Activated CD4-positive, CD25-positive, alpha-beta regulatory T cell treated with anti-CD3 and anti-CD28 coated beads, Interleukin-2, amount 50 U/mL, for 72 hours (primary cell): ENCODE measurements around the gene TRABD2B.

Experiments used
- DNase-seq: peaks from one replicate; pipeline ENCODE4 v3.0.0; 2021

Gene TRABD2B

DNA sequence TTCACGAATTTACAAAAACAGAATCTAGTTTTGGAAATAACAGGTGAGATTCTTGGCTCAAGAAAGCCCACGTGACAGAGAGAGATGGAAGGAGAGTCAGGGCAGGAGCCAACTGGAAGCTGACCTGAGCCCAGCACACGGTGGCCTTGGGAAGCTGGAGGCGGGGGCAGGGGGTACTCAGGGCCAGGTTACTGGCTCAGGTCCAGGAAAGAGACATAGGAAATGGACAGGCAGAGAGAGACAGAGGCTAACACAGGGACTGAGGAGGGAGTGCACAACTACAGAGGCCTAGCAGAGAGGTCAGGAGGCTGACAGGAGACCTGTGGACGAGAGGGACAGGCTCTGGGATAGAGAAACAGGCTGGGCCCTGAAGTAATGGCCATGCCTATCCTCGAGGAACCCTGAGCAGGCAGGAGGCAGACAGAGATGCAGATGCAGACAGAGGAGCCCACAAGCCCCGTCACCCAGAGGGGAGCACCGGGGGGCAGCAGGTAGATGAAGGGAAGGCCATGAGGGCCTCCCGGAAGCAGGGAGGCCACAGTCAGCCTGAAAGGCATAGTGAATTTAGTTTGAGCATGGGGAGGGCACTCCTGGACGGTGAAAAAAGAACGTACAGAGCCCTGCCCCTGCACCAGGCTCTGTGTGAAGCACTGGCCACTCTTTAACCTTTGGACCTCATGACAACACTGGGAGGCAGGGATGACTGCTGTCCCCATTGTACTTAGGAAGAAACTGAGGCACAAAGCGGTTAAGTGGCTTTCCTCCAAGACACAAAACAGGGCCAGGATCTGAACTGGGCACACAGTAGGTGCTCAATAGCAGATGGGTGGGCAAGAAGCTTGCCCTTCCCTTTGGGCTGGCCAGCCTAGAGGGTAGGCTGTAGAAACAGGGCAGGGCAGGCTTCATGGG, 230.1 kb downstream of the TRABD2B start:
- DNase-seq: no peak

DNA sequence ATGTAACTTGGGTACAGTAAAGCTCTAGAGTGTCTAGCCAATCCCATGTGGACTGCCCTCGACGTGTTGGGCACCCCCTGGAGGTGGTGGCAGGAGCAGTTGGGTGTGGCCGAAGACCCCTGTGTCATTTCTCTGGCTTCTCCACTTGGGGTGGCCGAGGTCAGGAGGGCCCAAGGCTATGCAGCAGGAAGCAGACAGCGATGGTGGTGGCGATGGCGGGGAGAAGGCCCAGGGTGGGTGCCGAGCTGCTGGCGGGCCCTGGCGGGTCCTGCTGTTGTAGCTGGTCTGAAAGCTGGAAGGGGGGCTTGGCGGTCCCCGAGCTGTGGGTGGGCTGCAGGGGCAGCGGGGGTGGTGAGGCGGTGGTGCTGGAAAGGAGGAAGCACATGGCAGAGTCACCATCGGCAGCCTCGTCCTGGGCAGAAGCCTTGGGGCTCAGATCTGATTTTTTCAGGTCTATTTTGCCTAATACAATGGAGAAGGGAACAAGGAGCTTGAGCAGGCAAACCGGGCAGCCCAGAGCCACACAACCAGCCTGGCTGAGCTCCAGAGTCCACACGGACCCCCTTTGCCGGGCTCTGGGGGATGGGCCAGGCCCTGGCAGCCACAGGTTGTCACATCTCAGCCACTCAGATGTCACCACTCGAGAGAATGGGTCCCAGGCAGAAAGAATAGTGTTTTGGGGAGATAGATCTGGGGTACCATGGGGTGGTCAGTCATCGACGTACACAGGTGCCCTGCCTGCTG, 231.3 kb downstream of the TRABD2B start:
- DNase-seq: no peak

DNA sequence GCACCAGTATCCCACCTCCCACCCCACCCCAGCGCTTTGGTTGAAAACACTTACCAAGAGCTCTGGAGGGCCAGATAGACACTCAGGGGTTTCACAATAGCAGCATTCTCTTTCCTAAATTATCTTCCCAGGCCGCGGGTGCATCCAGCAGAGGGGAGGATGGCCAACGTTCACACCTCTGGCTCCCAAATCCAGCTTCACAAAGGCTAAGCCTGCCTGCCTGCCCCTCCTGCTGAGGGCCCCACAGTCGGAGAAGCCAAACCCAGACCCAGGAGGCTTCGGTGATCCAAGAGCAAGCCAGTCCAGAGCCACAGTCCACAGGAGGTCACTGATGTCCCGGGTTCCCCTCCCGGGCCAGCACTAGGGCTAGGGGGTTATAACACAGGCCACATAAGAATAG, 231.9 kb downstream of the TRABD2B start:
- DNase-seq: no peak

DNA sequence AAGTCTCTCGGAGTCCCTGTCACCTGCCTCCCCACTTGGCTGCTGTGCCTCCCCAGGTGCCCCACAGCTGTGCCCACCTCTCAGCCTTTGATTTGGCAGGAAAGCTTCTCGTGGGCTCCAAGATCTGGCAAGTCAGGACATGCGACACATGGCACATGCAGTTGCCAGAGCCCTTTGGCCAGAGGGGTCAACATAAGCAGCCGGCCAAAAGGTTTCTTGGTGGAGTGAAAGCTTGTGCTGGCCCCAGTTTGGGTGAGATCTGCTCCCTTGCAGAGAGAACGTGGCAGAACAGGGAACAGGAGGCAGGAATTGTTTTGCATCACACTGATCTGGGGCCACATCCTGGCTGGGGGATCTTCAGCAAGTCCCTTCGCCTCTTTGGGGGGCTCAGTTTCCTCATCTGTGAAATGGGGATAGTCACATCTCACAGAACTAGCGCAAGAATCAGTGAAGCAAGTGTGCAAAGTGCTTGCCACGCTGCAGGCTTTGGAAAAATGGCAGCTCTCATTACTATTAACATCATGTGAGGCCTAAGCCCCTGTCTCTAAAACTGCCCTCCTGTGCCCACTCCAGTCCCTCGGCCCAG, 232.6 kb downstream of the TRABD2B start:
- no peak for DNase-seq

DNA sequence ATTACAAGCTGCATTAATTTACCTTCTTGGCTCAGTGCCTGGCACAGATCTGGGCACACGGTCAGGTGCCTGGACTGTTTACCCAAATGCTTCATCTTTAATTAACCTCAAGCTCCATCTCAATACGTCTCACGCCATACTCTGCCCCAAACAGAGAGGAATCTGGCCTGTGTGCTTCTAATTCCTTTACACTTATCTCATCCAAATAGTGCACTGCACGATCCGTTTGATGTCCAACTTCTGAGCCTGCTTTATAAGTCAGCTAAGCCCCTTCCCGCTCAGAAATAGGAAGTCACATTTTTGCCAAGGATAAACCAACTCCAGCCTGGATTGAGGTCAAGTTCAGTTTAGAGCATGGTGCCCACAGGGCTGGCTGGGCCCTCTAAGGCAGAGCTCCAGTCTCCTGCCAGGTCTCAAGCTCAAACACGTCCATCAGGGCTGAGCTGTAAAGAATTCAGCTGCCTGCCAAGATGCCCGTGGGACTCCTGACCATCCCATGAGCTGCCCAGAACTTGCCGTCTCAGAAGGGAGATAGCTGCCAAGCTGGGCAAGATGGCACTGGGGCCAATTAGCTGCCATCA, 233.5 kb downstream of the TRABD2B start:
- DNase-seq: no peak

DNA sequence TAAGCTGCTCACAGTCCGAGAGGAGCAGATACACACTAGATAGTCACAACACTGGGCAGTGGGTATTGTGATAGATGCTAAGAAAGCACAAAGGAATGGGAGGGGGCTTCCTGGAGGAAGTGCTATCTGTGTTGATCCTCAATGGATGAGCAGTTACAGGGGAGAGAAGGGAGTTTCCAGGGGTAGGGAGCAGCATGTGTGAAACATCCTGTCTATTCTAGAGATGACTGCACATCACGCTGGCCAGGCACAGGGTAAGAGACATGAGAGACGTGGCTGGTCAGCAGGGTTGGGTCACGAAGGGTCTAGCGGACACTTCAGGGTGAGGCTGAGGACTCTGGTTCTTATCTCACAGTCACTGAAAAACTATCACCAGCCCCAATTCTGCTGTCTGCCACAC, 235.2 kb downstream of the TRABD2B start:
- no peak for DNase-seq

DNA sequence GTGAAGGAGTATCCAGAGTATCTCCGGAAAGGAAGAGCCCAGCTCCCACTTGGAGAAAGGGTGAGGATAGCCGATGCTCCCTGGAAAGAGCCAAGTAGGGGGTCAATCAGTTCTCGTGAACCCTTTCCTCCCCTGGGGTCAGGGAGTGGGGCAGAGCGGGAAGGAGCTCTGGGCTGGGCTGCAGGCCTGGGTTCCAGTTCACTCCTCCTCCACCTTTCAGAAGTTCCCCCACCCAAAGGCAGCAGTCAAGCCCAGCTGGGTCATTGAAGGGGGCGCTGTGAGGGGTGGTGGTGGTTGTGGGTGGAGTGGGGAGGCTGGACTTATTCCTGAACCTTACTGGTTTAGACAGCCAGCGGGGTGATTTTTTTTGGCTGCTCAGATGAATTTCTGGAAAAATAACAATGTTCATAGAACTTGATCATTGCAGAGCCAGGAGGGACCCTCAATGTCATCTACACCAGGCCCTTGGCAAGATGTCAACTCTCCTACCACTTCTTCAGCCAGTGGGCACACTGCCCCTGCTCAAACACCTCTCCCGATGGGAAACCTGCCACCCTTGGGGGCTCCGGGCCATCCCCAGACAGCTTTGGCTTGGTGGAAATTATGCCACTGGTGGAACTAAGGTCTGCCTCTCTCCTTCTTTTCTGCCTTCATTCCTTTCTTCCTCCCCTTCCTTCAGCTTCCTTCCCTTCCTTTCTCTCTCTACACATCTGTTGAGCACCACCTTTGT, 235.8 kb downstream of the TRABD2B start:
- DNase-seq: no peak

DNA sequence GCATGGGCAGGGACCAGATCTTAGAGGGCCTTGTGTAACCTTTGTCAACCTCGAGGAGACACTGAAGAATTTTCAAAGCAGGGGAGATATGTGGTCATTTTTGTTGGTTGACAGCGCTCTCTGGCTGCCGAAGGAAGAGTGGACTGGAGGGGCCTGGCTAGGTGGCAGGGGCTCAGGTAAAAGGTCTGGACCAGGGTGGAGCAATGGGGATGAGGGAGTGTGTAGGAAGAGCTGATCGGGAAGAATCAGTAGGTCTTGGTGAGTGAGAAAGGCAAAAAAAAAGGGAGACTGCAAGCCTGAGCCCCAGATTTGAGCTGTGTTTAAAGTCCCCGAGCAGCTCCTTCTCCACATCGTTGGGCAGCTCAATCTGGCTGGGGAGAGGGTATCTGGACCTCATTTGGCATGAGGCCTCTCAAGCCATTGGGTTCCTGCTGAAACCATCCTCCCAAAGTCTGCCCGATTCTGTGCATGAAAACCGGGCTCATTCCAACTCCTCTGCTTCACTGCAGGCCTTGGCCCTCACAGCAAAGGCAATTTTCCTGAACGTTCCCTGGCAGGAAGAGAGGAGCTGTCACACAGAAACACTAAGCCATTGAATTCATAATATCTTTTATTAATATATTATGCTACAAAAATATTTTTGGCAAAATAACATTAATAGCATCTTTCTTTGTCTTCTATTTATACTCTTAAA, 237.1 kb downstream of the TRABD2B start:
- no peak for DNase-seq

DNA sequence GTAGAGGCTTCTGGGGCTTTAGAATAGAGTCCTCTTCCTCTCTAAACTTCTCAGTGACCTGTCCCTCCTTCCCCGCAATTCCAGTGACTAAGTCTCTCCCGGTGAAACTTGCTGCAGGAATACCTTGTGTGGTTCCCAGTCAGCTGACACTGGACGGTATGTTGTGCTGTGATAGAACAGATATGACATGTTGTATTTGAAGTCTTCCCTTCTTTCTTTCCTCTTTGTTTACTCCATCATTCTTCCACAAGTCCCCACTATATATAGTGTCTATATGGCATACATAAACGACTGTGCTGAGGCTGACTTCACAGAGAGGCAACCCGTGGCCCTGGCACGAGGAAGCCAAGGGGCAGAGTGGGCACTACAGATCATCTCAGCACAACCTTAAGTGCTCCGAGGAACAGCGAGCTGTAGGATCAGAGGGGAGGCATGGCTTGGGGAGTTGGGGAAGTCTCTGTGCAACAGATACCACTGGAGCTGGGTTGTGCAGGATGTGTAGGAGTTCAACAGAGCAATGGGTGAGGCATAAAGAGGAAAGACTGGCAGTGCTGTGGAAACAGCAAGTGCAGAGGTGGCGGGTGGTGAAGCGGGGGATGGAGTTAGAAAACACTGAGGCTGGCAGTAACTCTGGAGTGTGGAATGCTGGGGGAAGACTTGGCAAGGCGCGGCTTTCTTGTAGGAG, 237.8 kb downstream of the TRABD2B start:
- DNase-seq: no peak

DNA sequence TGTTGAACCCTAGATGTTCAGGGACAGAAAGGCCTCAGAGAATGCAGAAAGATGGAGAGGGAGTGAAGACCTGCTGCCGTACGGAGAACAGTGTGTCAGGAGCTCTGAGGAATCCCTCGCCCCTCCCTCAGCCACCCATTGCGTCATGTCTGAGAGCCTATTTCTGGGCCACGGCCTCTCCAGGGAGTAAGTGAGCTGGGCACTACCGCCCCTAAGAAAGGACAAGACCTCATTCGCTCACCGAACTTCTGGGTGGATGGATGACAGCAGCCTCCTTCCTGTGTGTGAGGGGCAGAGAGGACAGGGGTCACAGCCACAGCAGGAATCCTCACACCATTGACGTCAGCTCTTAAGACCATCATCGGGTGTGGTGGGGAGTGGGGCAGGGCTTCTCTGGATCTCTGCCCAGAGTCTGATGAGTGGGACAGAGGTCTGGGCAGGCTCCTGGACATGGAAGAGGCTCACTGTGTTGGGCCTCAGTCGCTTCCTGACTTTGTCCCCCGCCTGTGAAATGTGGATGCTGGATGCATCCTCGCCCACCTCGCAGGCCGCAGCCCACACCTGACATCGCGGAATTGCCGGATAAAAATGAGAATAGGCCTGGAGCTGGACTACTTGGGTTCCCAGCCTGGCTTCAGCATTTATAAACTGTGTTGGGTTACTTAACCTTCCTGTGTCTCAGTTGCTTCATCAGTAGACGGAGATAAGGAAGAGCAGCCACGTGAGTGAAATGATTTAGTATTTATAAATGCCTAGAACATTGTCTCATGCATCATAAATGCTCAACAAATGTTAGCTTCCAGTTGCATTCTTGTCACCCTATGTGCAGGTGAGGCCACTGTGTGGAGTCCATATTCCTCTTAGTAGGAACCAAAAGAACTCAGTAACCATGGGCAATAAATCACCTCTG, 238.6 kb downstream of the TRABD2B start:
- DNase-seq: no peak

DNA sequence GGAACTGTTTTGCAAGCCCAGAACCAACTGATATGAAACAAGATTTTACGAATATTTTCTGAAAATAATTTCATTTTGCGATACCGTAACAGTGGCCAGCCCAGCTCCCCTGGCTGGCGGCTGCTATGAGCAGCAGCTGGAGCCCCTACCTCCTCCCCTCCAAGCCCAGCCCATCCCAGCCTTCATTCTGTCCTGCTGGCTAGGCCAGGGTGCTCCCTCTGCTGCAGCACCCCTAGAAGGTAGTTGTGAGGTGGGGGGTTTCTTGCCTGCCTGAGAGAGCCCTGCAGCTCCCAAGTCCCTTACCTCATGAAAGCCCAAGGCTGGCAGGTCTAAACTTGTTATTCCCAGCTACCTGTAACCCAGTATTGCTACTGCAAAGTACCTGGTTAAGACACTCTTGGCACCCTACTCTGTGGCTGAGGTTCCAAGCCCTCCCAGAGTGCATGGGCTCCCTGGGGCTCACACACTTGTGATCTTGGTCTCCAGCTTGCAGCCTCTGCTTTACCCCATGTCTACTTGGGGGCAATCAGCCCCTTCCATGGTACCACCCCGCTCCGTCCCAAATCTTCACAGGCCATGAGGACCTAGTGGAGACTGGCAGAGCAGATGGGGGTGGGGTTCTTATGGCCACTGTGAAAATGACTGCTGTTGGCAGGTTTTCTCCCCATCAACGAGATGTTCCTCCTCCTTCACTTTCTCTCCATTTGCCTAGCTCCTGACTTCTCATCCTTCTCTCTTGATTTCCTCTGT, 239.8 kb downstream of the TRABD2B start:
- DNase-seq: no peak

DNA sequence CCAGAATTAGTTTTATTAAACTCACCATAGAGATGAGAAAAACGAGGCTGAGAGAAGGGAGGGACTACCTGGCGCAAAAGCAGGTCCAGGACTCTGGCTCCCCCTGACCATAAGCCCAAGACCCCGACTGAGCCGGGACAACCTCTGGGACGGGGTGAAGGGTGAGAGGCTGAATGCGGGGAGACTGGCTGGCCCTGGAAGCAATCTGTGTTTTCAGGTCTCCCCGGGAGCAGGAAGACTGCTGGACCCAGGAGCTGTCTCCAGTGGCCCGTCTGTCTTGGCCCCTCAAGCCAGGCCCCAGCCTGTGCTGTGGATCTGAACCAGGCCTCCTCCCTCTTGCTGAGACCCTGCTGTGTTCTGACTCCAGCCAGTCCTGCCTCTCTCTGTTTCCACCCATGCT, 240.8 kb downstream of the TRABD2B start:
- DNase-seq: no peak

DNA sequence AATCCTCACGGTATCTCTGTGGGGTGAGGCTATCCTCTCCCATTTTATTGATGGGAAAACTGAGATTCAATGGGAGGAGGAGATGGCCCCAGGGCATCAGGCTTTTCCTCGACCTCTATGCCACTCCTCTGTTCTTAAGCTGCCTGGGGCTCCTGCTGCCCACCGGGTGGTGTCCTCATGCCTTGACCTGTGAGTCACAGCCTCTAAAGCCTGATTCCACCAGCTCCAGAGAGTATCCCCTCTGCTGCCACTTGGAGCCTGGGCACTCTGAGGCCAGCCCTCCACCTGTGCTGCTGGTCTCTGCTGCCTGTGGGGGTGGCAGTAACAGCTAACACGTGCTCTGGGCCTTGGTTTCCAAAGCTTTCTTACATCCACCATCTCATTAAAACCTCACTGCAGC, 241.2 kb downstream of the TRABD2B start:
- DNase-seq: no peak

DNA sequence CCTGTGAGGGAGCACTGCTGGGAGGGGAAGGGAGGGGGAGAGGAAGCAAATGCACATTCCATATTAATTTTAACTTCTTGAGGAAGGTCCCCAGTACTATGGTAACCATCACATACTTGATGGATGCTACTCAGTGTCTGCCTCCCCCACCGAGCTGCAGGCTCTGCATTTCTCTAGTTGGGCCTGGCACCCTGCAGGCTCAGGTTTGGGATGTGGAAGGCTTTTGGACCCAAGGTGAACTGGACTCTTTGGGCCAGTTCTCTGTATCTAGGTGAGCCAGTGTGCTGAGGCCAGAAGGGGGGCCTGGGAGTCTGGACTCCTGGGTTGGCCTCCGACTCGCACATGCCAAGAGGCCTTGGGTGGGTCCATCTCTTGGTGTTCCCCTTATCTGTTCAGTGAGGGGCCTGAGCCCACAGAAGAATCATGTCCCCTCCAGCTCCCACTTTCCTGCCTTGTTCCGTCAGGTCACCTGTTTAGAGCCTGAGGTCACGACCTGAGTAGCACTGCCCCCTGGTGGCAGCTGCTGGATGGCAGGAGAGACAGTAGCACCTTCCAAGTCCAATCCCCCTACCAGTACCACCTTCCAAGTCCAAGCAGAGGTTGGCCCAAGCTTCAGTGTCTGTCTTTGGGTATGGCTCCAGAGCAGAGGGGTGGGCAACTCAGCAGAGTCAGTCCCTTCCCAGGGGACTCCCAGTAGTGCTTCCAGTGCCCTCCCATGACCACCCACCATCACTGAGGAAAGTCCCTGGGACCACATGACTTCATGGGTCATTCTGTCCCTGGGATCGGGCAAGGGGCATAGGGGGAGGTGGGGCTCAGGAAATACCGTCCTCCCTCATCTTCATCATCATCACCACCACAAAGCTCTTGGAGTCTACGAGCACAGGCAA, 241.8 kb downstream of the TRABD2B start:
- peak; percentile 68 for DNase-seq

DNA sequence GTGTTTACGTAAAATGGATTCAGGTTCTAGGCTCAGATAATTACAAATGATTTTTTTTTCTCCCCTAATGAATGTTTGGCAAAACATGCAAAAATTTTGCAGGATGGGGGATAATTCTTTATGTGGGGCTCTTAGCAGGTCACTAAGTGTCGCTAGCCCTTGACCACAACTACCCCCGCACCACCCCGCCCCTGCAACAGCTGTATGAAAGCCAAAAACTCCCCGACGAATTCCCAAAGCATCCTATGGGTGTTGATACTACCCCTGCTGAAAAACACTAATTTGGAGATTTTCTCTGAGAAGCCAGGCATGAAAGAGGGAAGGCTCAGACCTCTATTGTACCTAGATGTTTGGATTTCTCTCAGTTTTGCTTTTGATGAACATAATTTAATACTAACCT, 243.0 kb downstream of the TRABD2B start:
- DNase-seq: no peak

DNA sequence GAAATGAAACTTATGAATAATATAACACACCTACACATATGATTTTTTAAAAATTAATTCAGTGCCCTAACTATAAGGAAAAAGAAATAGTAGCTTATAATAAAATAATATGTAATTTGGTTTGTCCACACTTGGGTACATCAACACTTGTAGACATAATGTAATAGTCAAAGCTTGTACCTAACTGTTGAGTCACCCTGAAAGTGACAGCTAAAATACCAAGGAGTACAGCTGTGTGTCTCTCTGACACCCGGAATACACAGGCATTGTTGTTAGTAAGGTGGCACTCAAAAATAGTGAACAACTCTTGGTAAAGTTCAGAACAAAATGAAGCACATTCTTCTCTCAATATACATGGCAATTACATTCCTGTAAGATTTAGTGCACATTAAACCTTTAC, 243.4 kb downstream of the TRABD2B start:
- DNase-seq: no peak

DNA sequence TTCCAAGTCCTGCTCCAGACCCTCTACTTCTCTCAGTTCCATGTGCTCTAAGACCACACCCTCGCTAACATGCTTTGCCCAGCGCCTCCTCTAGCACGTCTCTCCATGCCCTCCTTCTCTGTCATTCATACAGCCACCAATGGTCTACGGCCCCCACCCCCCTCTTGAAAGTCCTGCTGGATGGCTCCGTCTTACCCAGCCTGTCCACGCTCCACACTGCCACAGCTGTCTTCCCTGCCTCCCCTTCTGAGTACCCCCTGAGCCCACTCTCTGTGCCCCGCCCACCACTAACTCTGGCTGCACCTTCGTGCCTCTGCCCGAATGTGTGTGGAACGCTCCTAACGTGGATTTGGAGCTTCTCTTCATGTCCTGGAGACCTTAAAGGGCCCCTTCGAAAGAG, 244.6 kb downstream of the TRABD2B start:
- no peak for DNase-seq

DNA sequence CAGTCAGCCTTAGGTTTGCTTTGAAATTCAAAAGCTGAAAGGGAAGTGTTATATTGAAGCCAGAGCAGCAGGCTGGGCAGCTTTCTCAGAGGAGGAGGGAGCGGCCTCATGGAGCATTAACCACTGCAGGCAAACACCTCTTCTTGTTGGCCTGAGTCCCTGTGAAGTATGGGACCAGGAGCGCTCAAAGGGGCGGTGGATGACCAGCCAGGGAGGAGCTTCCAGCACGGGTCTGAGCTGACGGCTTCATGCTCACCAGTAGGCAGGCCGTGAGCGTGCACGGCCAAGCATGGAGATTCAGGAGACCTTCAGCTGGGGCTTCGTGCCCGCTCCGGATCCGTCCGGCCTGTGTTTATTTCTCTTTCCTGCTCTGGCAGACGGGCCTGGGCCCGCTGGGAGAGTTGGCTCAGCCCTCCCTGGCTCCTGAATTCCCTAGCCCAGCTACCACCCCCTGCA, 245.2 kb downstream of the TRABD2B start:
- no peak for DNase-seq

DNA sequence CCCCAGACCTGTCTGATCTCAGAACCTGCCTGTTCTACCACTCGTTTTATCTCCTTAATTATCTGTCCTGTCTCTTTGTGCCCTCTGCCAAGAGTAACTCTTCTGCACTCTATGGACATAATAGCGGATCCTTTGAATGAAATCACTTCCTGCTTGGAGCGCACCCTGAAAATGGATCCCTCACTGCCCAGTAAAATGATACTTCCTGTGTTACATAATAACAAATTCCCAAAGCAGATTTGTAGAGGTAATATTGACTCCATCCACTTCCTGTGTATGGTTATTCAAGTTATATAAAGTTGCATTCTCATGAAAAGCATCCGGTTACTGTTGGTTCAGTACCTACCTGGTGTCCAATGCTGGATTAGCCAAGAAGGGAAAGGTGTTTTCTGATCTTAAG, 246.0 kb downstream of the TRABD2B start:
- no peak for DNase-seq
